NCI-H1105 (cell line): ENCODE measurements around the gene S100A1.
"Not testable (repeated sequence)": the region's sequence is repeated elsewhere in the genome, so short reads cannot be mapped to it uniquely, and the experiment has no call there.

Source experiments
- DNase-seq: peaks from one replicate; lab custom pipeline; 2025; lab: John Stamatoyannopoulos, UW

S100A1 gene

GRCh38 chr1:153627715-153628626, at the start of gene S100A1:
Gene S100A1, plus strand, starts transcription at chr1:153628434. Its CDS starts 2,088 bp downstream, at chr1:153630522.
- DNase-seq = no peak

- no peak for DNase-seq
Measured at GRCh38 chr1:153578490-153578889, 49.7 kb upstream of the S100A1 start.

- DNase-seq = no peak
Measured at GRCh38 chr1:153578936-153579335, 49.3 kb upstream of the S100A1 start.

GRCh38 chr1:153582836-153583235, 45.4 kb upstream of the S100A1 start:
- DNase-seq = not testable (repeated sequence)

- DNase-seq = not testable (repeated sequence)
Measured at GRCh38 chr1:153583514-153583913, 44.7 kb upstream of the S100A1 start.

- no peak for DNase-seq
Measured at GRCh38 chr1:153583976-153584375, 44.3 kb upstream of the S100A1 start.

GRCh38 chr1:153585006-153585405, 43.2 kb upstream of the S100A1 start:
- no peak for DNase-seq

- no peak for DNase-seq
Measured at GRCh38 chr1:153586347-153586746, 41.9 kb upstream of the S100A1 start.

GRCh38 chr1:153587314-153587713, 40.9 kb upstream of the S100A1 start:
- DNase-seq = no peak

- DNase-seq = not testable (repeated sequence)
Measured at GRCh38 chr1:153588033-153588432, 40.2 kb upstream of the S100A1 start.

- DNase-seq = no peak
Measured at GRCh38 chr1:153588482-153588881, 39.8 kb upstream of the S100A1 start.

GRCh38 chr1:153592748-153593147, 35.5 kb upstream of the S100A1 start:
- no peak for DNase-seq

GRCh38 chr1:153597206-153597605, 31.0 kb upstream of the S100A1 start:
- no peak for DNase-seq

- DNase-seq = no peak
Measured at GRCh38 chr1:153598309-153599172, 29.7 kb upstream of the S100A1 start.

GRCh38 chr1:153599847-153600246, 28.4 kb upstream of the S100A1 start:
- DNase-seq = no peak

GRCh38 chr1:153602749-153603148, 25.5 kb upstream of the S100A1 start:
- no peak for DNase-seq

- no peak for DNase-seq
Measured at GRCh38 chr1:153606194-153606593, 22.0 kb upstream of the S100A1 start.

- DNase-seq = no peak
Measured at GRCh38 chr1:153607381-153607780, 20.9 kb upstream of the S100A1 start.

- DNase-seq = no peak
Measured at GRCh38 chr1:153608089-153608682, 20.0 kb upstream of the S100A1 start.

- DNase-seq = no peak
Measured at GRCh38 chr1:153608742-153609584, 19.3 kb upstream of the S100A1 start.

- DNase-seq = no peak
Measured at GRCh38 chr1:153609585-153609907, 18.7 kb upstream of the S100A1 start.

- DNase-seq = no peak
Measured at GRCh38 chr1:153610334-153610733, 17.9 kb upstream of the S100A1 start.
